Right cardiac atrium (tissue), 5 donors: ENCODE results near the gene UBL3. TPM values are rescaled to one million over a fixed set of nuclear protein-coding genes. Genes with fewer than 3 reads are reported as not detected.
A peak's percentile ranks its signal among the peaks of the same experiment; 100 is the strongest.

Experiments used
- ATAC-seq, 2 donors: fragments of 200-7000 bp; cut with Tn5 transposase; one replicate each; pipeline versions ENCODE4 v1.8.0 to v1.9.1; 2020; ENCODE audit warnings: moderate library complexity in 2 of 2, mild to moderate bottlenecking in 1 of 2
- DNase-seq, 3 donors: peaks; one replicate each; pipeline ENCODE4 v3.0.0-alpha.2; 2020
- H3K27ac ChIP-seq: one replicate; pipeline ENCODE4 v1.5.1; 2013; ENCODE audit warnings: mild to moderate bottlenecking, low read length, control low read depth, moderate library complexity
- H3K27me3 ChIP-seq: one replicate; pipeline ENCODE4 v1.6.1; 2013; ENCODE audit not compliant: control insufficient read depth, insufficient read depth
- H3K4me1 ChIP-seq: one replicate; pipeline ENCODE4 v1.6.1; 2013; ENCODE audit warnings: low read length; ENCODE audit not compliant: control insufficient read depth, insufficient read depth
- H3K4me3 ChIP-seq: one replicate; pipeline ENCODE4 v1.5.1; 2013; ENCODE audit warnings: low read length, control low read depth
- H3K9me3 ChIP-seq: one replicate; pipeline ENCODE4 v1.6.1; 2013; ENCODE audit warnings: low read length; ENCODE audit not compliant: control insufficient read depth
- WGBS: extraction: QIAGEN DNeasy Blood & Tissue Kit; methylation state at CpG from one replicate; pipeline ENCODE4 v1.1.7; 2013; 5-methylcytosine and 5-hydroxymethylcytosine counted together
- intact Hi-C, 4 donors: fragments of 100-400 bp; cut with DNase I; formaldehyde crosslinking; loops; one replicate each; pipeline versions ENCODE4 v1.11.0 to v1.14.0; 2022 to 2023
- polyA plus RNA-seq: library from polyadenylated mRNA; stranded (reverse); fragments of 200-250 nt; gene quantifications from one replicate; pipeline ENCODE4 v1.2.3, GENCODE V29; 2013
- total RNA-seq, 4 donors: library from RNA; stranded (reverse); fragmentation: NEBNext Ultra II Directional; extraction: Animal tissue kit (Norgen Biotek cat#: 25700); gene quantifications; one replicate each; pipeline ENCODE4 v1.2.1, GENCODE V29; 2021
- donor health status: healthy with polysubstance abuse.
- donor health status: DM: no; HTN: yes; CAD: no.
- donor health status: DM: no; HTN: no; CAD: no.
- donor health status: DM: no; HTN: yes; CAD: no; lungs with severe emphysema.
- donor health status: DM: yes; HTN: yes; CAD: no.

Gene UBL3
- total and polyA plus RNA-seq, 5 donors = 15.8 to 25.8 (median 24.6) TPM

- no peaks in the 10 kb centered on the region for H3K27me3 ChIP-seq
- H3K27ac ChIP-seq = no peak overlapping the region
- intact Hi-C loops = loop anchor here in 1 of 4 donors (10.0 kb wide), 1 partner anchor 257 kb away; no protein-coding TSS in a partner anchor
- ATAC-seq (no peak), DNase-seq (no peak)
- H3K4me1 ChIP-seq = no peaks in the 10 kb centered on the region
- H3K9me3 ChIP-seq = no peaks in the 10 kb centered on the region
- no peak overlapping the region for H3K4me3 ChIP-seq
- 58% methylated on average over 1 of the region's 1 CpG for WGBS
Measured at GRCh38 chr13:29858231-29858630, 7.8 kb upstream of the UBL3 start.

- ATAC-seq (no peak), DNase-seq (no peak)
- H3K9me3 ChIP-seq = no peaks in the 10 kb centered on the region
- intact Hi-C loops = loop anchor here in 1 of 4 donors (10.0 kb wide), 1 partner anchor 258 kb away; no protein-coding TSS in a partner anchor
- no peak overlapping the region for H3K27ac ChIP-seq
- no peaks in the 10 kb centered on the region for H3K4me1 ChIP-seq
- H3K4me3 ChIP-seq = no peak overlapping the region
- WGBS = 98% methylated on average over 2 of the region's 2 CpGs
- no peaks in the 10 kb centered on the region for H3K27me3 ChIP-seq
Measured at GRCh38 chr13:29857085-29857484, 6.7 kb upstream of the UBL3 start.

GRCh38 chr13:29856426-29856825, 6.0 kb upstream of the UBL3 start:
- 76% methylated on average over 2 of the region's 2 CpGs for WGBS
- H3K4me1 ChIP-seq = no peaks in the 10 kb centered on the region
- DNase-seq (no peak), ATAC-seq (no peak)
- H3K4me3 ChIP-seq = no peak overlapping the region
- no peaks in the 10 kb centered on the region for H3K27me3 ChIP-seq
- H3K9me3 ChIP-seq = no peaks in the 10 kb centered on the region
- intact Hi-C loops = loop anchor here in 1 of 4 donors (10.0 kb wide), 1 partner anchor 258 kb away; no protein-coding TSS in a partner anchor
- H3K27ac ChIP-seq = no peak overlapping the region

GRCh38 chr13:29855784-29856183, 5.4 kb upstream of the UBL3 start:
- intact Hi-C loops = loop anchor here in 1 of 4 donors (10.0 kb wide), 1 partner anchor 259 kb away; no protein-coding TSS in a partner anchor

DNA sequence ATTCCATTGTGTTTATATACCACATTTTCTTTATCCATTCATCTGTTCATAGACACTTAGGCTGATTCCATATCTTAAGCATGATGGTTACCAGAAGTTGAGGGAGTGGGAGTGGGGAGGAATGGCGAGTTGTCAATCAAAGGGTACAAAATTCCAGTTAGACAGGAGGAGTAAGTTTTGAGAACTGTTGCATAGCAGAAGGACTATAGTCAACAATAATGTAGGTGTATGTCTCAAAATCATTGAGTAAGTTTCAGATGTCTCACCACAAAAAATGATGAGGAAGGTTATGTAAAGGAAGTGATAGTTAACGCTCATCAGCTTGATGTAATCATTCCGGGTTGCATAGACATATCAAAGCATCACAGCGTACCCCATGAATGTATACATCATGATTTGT, 4.6 kb upstream of the UBL3 start:
- H3K4me3 ChIP-seq = no peak overlapping the region
- H3K27me3 ChIP-seq = no peaks in the 10 kb centered on the region
- H3K27ac ChIP-seq = no peak overlapping the region
- no peaks in the 10 kb centered on the region for H3K4me1 ChIP-seq
- no peak for DNase-seq
- no peak for ATAC-seq
- no peaks in the 10 kb centered on the region for H3K9me3 ChIP-seq
- intact Hi-C loops = loop anchor here in 1 of 4 donors (10.0 kb wide), 1 partner anchor 260 kb away; no protein-coding TSS in a partner anchor
- 90% methylated on average over 4 of the region's 4 CpGs for WGBS

More at GRCh38 chr13:29855784-29856183, 5.4 kb upstream of the UBL3 start:
- Histone ChIP-seq H3K27me3 (no peaks in the 10 kb centered on the region), H3K4me1 (no peaks in the 10 kb centered on the region), H3K4me3 (no peak overlapping the region), H3K27ac (no peak overlapping the region), H3K9me3 (no peaks in the 10 kb centered on the region)
- no peak for DNase-seq
- WGBS = 66% methylated on average over 4 of the region's 4 CpGs
- no peak for ATAC-seq

DNA sequence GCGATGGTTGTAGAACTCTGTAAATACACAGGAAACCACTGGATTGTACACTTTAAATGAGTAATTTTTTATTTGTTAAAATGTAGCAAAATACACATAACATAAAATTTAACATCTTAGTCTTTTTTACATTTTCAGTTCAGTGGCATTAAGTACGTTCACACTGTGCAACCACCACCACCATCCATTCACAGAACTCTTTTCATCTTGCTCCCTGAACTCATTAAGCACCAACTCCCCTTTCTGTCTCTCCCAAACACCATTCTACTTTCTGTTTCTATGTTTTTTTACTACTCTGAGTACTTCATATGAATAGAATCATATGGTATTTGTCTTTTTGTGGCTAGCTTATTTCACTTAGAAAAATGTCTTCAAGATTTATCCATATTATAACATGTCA, 2.7 kb upstream of the UBL3 start:
- ATAC-seq (no peak), DNase-seq (no peak)
- H3K9me3 ChIP-seq = no peaks in the 10 kb centered on the region
- no peak overlapping the region for H3K4me3 ChIP-seq
- intact Hi-C loops = loop anchor here in 1 of 4 donors (10.0 kb wide), 1 partner anchor 262 kb away; no protein-coding TSS in a partner anchor
- H3K27ac ChIP-seq = no peak overlapping the region
- no peaks in the 10 kb centered on the region for H3K4me1 ChIP-seq
- 63% methylated on average over 2 of the region's 2 CpGs for WGBS
- H3K27me3 ChIP-seq = no peaks in the 10 kb centered on the region

DNA sequence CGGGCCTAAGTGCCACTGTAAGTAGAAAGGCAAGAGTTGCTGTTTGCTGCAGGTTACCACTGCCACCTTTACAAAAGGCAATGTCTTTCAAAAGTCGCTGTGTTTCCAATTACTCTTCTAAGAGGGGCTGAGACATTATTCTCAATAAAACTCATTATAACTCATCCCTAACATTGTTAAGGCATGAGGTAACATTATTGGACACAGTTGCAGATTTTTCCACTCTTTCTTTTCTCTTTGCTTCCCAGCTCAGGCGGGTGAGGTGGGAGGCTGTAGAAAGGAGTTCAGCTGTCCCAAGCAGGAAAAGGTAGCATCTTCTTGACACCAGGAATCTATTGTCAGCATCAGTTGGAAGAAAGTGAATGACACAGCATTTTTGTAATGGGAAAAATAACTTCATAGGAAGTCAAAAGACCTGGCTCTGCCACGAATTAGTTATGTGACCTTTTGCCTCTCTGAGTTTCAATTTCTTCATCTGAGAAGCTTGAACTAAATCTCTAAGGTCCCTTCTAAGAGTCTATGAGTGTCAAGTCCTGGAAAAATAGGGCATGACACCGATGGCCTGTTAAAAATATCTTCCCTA, 2.1 kb upstream of the UBL3 start:
- H3K27ac ChIP-seq = no peak overlapping the region
- intact Hi-C loops = loop anchor here in 1 of 4 donors (10.0 kb wide), 1 partner anchor 262 kb away; no protein-coding TSS in a partner anchor
- H3K9me3 ChIP-seq = no peaks in the 10 kb centered on the region
- no peak for DNase-seq
- H3K4me1 ChIP-seq = no peaks in the 10 kb centered on the region
- no peak for ATAC-seq
- no peaks in the 10 kb centered on the region for H3K27me3 ChIP-seq
- H3K4me3 ChIP-seq = no peak overlapping the region
- WGBS = 47% methylated on average over 5 of the region's 5 CpGs

- intact Hi-C loops = loop anchor here (5.0 to 10.0 kb wide), 4 partner anchors 55 to 345 kb away; no protein-coding TSS in a partner anchor
- ATAC-seq = peak; percentile 55 to 60
- WGBS = under 1% methylated on average over 50 of the region's 50 CpGs
Measured at GRCh38 chr13:29849731-29850212, 645 bp downstream of the UBL3 start.

GRCh38 chr13:29849071-29849631, 1.3 kb downstream of the UBL3 start:
- H3K27me3 ChIP-seq = no peaks in the 10 kb centered on the region
- H3K27ac ChIP-seq = peak overlapping the region; percentile 98
- H3K4me3 ChIP-seq = peak overlapping the region; percentile 88
- no peaks in the 10 kb centered on the region for H3K4me1 ChIP-seq
- no peaks in the 10 kb centered on the region for H3K9me3 ChIP-seq
- intact Hi-C loops = loop anchor here in 3 of 4 donors (5.0 to 10.0 kb wide), 4 partner anchors 54 to 344 kb away; no protein-coding TSS in a partner anchor
- WGBS = under 1% methylated on average over 24 of the region's 24 CpGs
- peak in 1 of 3 donors; percentile 43 for DNase-seq
- ATAC-seq = no peak

More at GRCh38 chr13:29849731-29850212, 645 bp downstream of the UBL3 start:
- Histone ChIP-seq H3K9me3 (no peaks in the 10 kb centered on the region), H3K4me1 (no peaks in the 10 kb centered on the region), H3K27me3 (no peaks in the 10 kb centered on the region), H3K4me3 (peak overlapping the region; percentile 88), H3K27ac (peak overlapping the region; percentile 98)
- DNase-seq = peak; percentile 58 to 81 (median 80)

DNA sequence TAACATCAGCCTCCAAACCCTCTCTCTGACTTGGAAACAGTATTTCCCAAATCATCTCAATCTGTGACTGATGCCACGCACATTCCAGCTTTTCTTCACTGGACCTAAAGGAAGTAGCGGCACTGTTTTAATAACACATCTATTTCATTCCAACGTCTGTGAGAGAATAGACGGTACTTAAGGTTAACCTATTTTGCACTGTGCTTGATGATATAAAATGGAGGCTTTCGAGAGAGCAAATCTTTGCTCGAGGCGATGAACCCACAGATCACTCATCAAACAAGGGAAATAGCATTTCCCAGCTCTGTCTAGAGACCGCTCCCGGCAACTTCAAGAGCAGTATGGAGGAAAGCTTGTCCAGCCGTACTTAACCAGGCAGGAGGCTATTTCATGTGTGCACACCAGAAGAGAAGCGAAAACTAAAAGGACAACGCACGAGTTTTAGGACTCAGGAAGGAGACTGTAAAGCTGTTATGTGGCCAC, 2.9 kb downstream of the UBL3 start:
- intact Hi-C loops = loop anchor here in 3 of 4 donors (5.0 to 10.0 kb wide), 4 partner anchors 53 to 343 kb away; no protein-coding TSS in a partner anchor
- no peaks in the 10 kb centered on the region for H3K4me1 ChIP-seq
- WGBS = 3% methylated on average over 13 of the region's 13 CpGs

More for the DNA sequence above, 2.9 kb downstream of the UBL3 start:
- H3K4me3 ChIP-seq = peak overlapping the region; percentile 73
- ATAC-seq (no peak), DNase-seq (no peak)
- no peaks in the 10 kb centered on the region for H3K9me3 ChIP-seq
- no peaks in the 10 kb centered on the region for H3K27me3 ChIP-seq
- peak overlapping the region; percentile 86 for H3K27ac ChIP-seq
